Esophagus squamous epithelium (tissue), 4 donors: ENCODE results near the gene ZNF556.

Experiments used
- POLR2A ChIP-seq, 4 donors: fragments of 450-650 bp; IDR thresholded peaks; one replicate each; pipeline ENCODE4 v1.6.1; 2017; ENCODE audit warnings: antibody characterized with exemption in 4 of 4, mild to moderate bottlenecking in 4 of 4, moderate library complexity in 3 of 4
- TF ChIP-seq, protein P1 (sequence below), 6 experiments: fragments of 450-650 bp in 4 of 6; fragments of 200-600 bp in 2 of 6; sonication (generic) in 2 of 6; IDR thresholded peaks; one replicate each; pipeline ENCODE4 v1.5.1; 2016 to 2019; ENCODE audit warnings: antibody characterized with exemption in 6 of 6, mild to moderate bottlenecking in 4 of 6, moderate library complexity in 4 of 6

DNA sequence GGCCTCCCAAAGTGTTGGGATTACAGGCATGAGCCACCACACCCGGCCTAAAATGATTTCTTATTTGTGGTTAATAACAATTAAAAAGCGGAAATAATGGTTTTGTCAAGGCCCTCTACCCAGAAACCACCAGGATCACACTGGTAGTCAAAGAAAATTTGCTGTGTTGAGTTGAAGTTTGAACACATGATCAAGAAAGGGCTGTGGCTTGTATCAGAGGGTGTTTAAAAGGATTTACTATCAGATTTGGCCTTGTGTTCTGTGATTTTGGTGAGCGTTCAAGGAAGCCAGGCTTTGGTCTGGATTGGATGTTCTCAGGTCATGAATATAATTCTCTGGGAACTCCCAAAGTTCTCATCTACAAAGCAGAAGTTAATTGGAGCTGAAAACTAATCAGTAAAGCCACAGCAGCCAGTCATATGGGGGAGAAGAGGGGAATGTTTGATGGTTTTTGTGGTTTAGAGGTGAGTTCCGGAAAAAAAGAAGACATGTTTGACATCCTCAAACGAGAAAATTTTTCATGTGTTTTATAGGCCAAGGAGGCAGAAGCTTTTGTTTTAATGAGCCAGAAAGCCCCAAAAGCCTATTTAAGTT, 10.6 kb upstream of the ZNF556 start:
- TF ChIP-seq, protein P1, sequence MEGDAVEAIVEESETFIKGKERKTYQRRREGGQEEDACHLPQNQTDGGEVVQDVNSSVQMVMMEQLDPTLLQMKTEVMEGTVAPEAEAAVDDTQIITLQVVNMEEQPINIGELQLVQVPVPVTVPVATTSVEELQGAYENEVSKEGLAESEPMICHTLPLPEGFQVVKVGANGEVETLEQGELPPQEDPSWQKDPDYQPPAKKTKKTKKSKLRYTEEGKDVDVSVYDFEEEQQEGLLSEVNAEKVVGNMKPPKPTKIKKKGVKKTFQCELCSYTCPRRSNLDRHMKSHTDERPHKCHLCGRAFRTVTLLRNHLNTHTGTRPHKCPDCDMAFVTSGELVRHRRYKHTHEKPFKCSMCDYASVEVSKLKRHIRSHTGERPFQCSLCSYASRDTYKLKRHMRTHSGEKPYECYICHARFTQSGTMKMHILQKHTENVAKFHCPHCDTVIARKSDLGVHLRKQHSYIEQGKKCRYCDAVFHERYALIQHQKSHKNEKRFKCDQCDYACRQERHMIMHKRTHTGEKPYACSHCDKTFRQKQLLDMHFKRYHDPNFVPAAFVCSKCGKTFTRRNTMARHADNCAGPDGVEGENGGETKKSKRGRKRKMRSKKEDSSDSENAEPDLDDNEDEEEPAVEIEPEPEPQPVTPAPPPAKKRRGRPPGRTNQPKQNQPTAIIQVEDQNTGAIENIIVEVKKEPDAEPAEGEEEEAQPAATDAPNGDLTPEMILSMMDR (IDR thresholded peaks at IDR 0.05): no peak
- no peak for TF ChIP-seq POLR2A (IDR thresholded peaks at IDR 0.05)
